ENCODE measurements around the gene CBX6. TPM values are rescaled to one million over a fixed set of nuclear protein-coding genes. Genes with fewer than 3 reads are reported as not detected.

CBX6 gene
- 32.9 TPM for total RNA-seq
- long read RNA-seq, full-length matches to known transcripts = 10 of 76 reads
- long read RNA-seq, partial matches to known transcripts = 1 of 76 reads
- long read RNA-seq, other reads (novel, unspliced or antisense) = 65 of 76 reads

DNA sequence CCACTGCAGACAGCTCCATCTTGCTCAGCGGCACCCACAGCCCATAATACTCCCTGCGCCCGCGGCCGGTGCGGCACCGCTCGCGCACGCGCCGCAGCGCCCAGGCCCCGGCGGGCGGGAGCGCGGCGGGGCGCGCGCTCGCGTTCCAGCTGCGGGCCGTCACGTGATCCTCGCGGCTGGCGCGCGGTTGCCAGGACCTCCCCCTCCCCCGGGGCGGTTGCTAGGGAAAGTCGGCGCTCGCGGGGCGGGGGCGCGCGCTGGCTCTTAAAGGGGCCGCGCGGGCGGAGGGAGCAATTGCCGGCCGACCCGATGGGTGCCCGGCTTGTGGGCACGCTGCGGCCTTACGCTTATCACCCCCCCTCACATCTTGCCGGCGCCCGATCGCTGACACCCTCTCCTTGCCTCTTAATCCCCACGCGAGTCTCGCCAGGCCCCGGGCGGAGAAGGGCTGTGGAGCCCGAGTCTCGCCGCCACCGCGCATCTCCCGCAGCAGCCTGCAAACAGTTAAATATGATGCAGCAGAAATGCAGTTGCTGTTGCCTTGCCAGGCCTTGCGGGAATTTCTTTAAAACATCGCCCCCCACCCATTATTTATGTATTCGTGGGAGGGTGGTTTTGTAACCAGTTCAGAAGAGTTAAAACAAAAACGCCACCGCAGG is at the start of gene CBX6:
TSS of gene CBX6 (minus strand) at position 45 of the 659 bp plus-strand sequence. CDS start at position 19, 26 bp downstream.
- DNase-seq = peak; percentile 98
- H3K27ac ChIP-seq (replicated peaks) = peak within 1 kb of the TSS; percentile 94
- no peaks in the 10 kb centered on the region for H3K27me3 ChIP-seq (ENCODE audit: low read depth)
- TF ChIP-seq, protein P1, sequence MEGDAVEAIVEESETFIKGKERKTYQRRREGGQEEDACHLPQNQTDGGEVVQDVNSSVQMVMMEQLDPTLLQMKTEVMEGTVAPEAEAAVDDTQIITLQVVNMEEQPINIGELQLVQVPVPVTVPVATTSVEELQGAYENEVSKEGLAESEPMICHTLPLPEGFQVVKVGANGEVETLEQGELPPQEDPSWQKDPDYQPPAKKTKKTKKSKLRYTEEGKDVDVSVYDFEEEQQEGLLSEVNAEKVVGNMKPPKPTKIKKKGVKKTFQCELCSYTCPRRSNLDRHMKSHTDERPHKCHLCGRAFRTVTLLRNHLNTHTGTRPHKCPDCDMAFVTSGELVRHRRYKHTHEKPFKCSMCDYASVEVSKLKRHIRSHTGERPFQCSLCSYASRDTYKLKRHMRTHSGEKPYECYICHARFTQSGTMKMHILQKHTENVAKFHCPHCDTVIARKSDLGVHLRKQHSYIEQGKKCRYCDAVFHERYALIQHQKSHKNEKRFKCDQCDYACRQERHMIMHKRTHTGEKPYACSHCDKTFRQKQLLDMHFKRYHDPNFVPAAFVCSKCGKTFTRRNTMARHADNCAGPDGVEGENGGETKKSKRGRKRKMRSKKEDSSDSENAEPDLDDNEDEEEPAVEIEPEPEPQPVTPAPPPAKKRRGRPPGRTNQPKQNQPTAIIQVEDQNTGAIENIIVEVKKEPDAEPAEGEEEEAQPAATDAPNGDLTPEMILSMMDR (IDR thresholded peaks at IDR 0.05; ENCODE audit: borderline replicate concordance) = no peak
- no peaks in the 10 kb centered on the region for H3K9me3 ChIP-seq (replicated peaks)
- H3K4me1 ChIP-seq = peaks cover 60% of the 10 kb centered on the region
- intact Hi-C loops (cut with micrococcal nuclease) = no loop called here
- peak within 1 kb of the TSS; percentile 74 for H3K4me3 ChIP-seq
- H3K36me3 ChIP-seq = peaks cover 10% of the 10 kb centered on the region

DNA sequence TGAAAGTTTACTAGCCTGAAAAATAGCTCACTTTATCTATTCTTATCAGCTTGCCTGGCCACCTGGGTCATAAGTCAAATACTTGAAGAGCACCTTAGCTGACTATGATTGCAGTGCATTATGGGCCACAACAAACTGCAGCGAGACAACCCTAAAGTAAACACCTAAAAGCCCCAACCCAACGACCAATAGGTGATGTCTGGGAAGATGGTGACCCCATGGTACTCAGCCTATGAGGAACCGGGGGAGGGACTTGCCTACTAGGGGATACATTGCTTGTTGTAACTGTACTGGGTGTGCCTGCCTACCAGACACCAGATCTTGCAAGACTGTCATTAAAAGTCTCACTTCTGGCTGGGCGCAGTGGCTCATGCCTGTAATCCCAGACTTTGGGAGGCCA is 49.8 kb upstream of the CBX6 start:
- DNase-seq = no peak
- H3K27ac ChIP-seq (replicated peaks) = no peak overlapping the region
- H3K9me3 ChIP-seq (replicated peaks) = no peaks in the 10 kb centered on the region
- peaks cover 26% of the 10 kb centered on the region for H3K4me1 ChIP-seq
- no peak overlapping the region for H3K4me3 ChIP-seq
- TF ChIP-seq, protein P1 (IDR thresholded peaks at IDR 0.05; ENCODE audit: borderline replicate concordance) = no peak
- intact Hi-C loops (cut with micrococcal nuclease) = no loop called here
- H3K27me3 ChIP-seq (ENCODE audit: low read depth) = peaks cover 1% of the 10 kb centered on the region
- H3K36me3 ChIP-seq = no peaks in the 10 kb centered on the region

DNA sequence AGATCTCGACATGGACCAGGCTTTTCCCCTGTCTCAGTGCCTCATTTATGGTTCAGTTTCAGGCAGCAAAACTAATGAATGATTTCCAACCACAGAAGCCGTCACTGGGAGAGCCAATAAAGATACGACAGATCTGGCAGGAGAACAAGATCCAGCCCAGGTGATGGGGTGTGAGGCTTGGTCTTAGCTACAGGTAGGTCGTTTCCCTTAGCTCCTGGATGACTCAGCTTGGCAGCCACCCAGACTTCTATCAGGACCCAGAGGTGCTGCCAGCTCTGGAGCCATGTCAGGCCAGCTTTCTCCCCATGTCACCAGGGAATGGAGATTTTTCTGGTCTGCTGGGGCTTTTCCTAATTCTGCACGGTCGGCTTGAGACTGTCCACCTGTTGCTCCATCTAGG is 49.1 kb upstream of the CBX6 start:
- Histone ChIP-seq H3K9me3 (replicated peaks) (no peaks in the 10 kb centered on the region), H3K36me3 (no peaks in the 10 kb centered on the region), H3K27me3 (ENCODE audit: low read depth) (no peaks in the 10 kb centered on the region), H3K27ac (replicated peaks) (no peak overlapping the region), H3K4me1 (peaks cover 25% of the 10 kb centered on the region), H3K4me3 (no peak overlapping the region)
- DNase-seq = peak; percentile 18
- intact Hi-C loops (cut with micrococcal nuclease) = no loop called here
- TF ChIP-seq, protein P1 (IDR thresholded peaks at IDR 0.05; ENCODE audit: borderline replicate concordance) = no peak

DNA sequence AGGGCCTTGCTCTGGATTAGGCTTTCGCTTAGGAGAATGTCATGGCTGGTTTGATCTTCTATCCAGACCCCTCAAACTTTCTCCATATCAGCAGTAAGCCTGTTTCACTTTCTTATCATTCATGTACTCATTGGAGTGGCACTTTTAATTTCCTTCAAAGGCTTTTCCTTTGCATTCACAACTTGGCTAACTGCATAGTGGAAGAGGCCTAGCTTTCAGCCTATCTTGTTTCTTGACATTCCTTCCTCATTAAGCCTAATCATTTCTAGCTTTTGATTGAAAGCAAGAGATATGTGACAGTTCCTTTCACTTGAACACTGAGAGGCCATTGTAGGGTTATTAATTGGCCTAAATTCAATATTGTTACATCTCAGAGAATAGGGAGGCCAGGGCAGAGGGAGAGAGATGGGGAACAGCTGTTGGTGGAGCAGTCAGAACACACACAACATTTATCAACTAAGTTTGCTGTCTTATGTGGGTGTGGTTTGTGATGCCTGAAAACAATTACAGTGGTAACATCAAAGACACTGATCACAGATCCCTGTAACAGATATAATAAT is 47.7 kb upstream of the CBX6 start:
- H3K36me3 ChIP-seq = no peaks in the 10 kb centered on the region
- no peak for DNase-seq
- H3K4me1 ChIP-seq = peaks cover 16% of the 10 kb centered on the region
- H3K27ac ChIP-seq (replicated peaks) = no peak overlapping the region
- no peaks in the 10 kb centered on the region for H3K27me3 ChIP-seq (ENCODE audit: low read depth)
- TF ChIP-seq, protein P1 (IDR thresholded peaks at IDR 0.05; ENCODE audit: borderline replicate concordance) = no peak
- no peak overlapping the region for H3K4me3 ChIP-seq
- H3K9me3 ChIP-seq (replicated peaks) = no peaks in the 10 kb centered on the region
- intact Hi-C loops (cut with micrococcal nuclease) = no loop called here

DNA sequence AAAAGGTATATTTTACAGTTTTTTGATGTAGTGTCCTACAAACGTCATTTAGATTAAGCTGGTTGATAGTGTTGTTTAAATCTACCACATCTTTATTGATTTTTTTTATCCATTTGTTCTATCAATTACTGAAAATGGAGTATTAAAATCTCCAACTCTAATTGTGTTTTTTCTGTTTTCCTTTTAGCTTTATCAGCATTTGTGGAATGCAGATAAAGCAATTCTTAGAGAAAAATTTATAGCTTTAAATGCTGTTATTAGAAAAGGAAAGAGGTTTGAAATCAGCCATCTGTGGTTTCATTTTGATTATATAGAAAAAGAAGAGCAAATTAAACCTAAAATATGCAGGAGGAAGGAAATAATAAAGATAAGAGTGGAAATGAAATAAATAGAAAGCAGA is 39.4 kb upstream of the CBX6 start:
- Histone ChIP-seq H3K4me1 (no peaks in the 10 kb centered on the region), H3K9me3 (replicated peaks) (no peaks in the 10 kb centered on the region), H3K4me3 (no peak overlapping the region), H3K36me3 (no peaks in the 10 kb centered on the region), H3K27ac (replicated peaks) (no peak overlapping the region), H3K27me3 (ENCODE audit: low read depth) (peaks cover 21% of the 10 kb centered on the region)
- intact Hi-C loops (cut with micrococcal nuclease) = no loop called here
- TF ChIP-seq, protein P1 (IDR thresholded peaks at IDR 0.05; ENCODE audit: borderline replicate concordance) = no peak
- DNase-seq = no peak
